Stomach (tissue), 9 donors: ENCODE results near the gene BBS1. TPM values are rescaled to one million over a fixed set of nuclear protein-coding genes. Genes with fewer than 3 reads are reported as not detected.

Experiments
- DNase-seq, 2 donors: peaks; one replicate each; pipeline versions ENCODE4 v3.0.0 to v3.0.0-alpha.2; 2013 to 2019
- H3K27ac ChIP-seq, 5 donors: fragments of 200-600 bp in 4 of 5; sonication (generic) in 4 of 5; one replicate each; pipeline ENCODE4 v1.5.1; 2013 to 2019; ENCODE audit warnings: mild to moderate bottlenecking in 1 of 5, moderate library complexity in 1 of 5
- H3K27me3 ChIP-seq, 3 donors: fragments of 200-600 bp; sonication (generic); one replicate each; pipeline ENCODE4 v1.5.1; 2017 to 2019; ENCODE audit warnings: mixed run types in 1 of 3
- H3K36me3 ChIP-seq, 4 donors: fragments of 200-600 bp; sonication (generic); 1 replicate in 3 of 4; 2 replicates in 1 of 4; pipeline ENCODE4 v1.5.1; 2016 to 2019
- H3K4me1 ChIP-seq, 4 donors: fragments of 200-600 bp; sonication (generic); one replicate each; pipeline ENCODE4 v1.5.1; 2016 to 2019
- H3K4me3 ChIP-seq, 4 donors: fragments of 200-600 bp; sonication (generic) in 3 of 4; one replicate each; pipeline ENCODE4 v1.5.1; 2016 to 2019; ENCODE audit warnings: mild to moderate bottlenecking in 1 of 4
- H3K9me3 ChIP-seq, 4 donors: fragments of 200-600 bp; sonication (generic); one replicate each; pipeline ENCODE4 v1.5.1; 2016 to 2019
- CTCF ChIP-seq, 7 experiments: fragments of 450-650 bp in 4 of 7; fragments of 200-600 bp in 3 of 7; sonication (generic) in 3 of 7; IDR thresholded peaks; one replicate each; pipeline ENCODE4 v1.5.1; 2016 to 2019; ENCODE audit warnings: antibody characterized with exemption in 7 of 7, control low read depth in 2 of 7, mild to moderate bottlenecking in 1 of 7
- EP300 ChIP-seq: sonication (generic); formaldehyde crosslinking; IDR thresholded peaks from one replicate; pipeline ENCODE4 v1.6.1; 2017; ENCODE audit warnings: antibody characterized with exemption
- POLR2A ChIP-seq, 4 donors: fragments of 450-650 bp; IDR thresholded peaks; one replicate each; pipeline ENCODE4 v1.6.1; 2016; ENCODE audit warnings: antibody characterized with exemption in 4 of 4, control low read depth in 2 of 4, mild to moderate bottlenecking in 1 of 4, moderate library complexity in 1 of 4
- POLR2AphosphoS5 ChIP-seq, 3 donors: sonication (generic); formaldehyde crosslinking; IDR thresholded peaks; one replicate each; pipeline ENCODE4 v1.6.1; 2016; ENCODE audit warnings: antibody characterized with exemption in 3 of 3
- WGBS, 5 donors: extraction: QIAGEN DNeasy Blood & Tissue Kit in 3 of 5; methylation state at CpG; one replicate each; pipeline versions ENCODE4 v1.1.5 to v1.1.7; 2013 to 2018; 5-methylcytosine and 5-hydroxymethylcytosine counted together
- intact Hi-C: fragments of 100-400 bp; cut with DNase I; formaldehyde crosslinking; loops from one replicate; pipeline ENCODE4 v1.15.1; 2023; ENCODE audit warnings: low total_unique reads
- polyA plus RNA-seq, 3 donors: library from polyadenylated mRNA; stranded (reverse); fragments of 200-250 nt; gene quantifications; one replicate each; pipeline ENCODE4 v1.2.3, GENCODE V29; 2013
- total RNA-seq, 5 donors: library from RNA; depleted of rRNA; stranded (reverse); fragments of >200 nt; gene quantifications; one replicate each; pipeline versions ENCODE4 v1.1.0 to v1.2.3, GENCODE V29; 2014 to 2016
- donor health status: healthy with polysubstance abuse.
- donor health status: Bipolar disorder and iron deficiency.
- donor health status: healthy.

Gene BBS1
- total and polyA plus RNA-seq, 8 donors, result 12.3 to 138 (median 24.6) TPM

- peak in 1 of 2 donors; percentile 12 for DNase-seq
- H3K4me3 ChIP-seq, result no peak overlapping the region
- H3K36me3 ChIP-seq, result peaks cover 0 to 40% (median 22%) of the 10 kb centered on the region in 4 donors
- no peak for TF ChIP-seq EP300
- no peak for TF ChIP-seq CTCF (IDR thresholded peaks at IDR 0.05)
- 68 to 78% (median 77%) methylated on average over 13 to 14 of the region's 14 CpGs for WGBS, 5 donors
- H3K9me3 ChIP-seq, result no peaks in the 10 kb centered on the region
- intact Hi-C loops, result no loop called here
- peaks cover 0 to 22% (median 18%) of the 10 kb centered on the region in 3 donors for H3K27me3 ChIP-seq
- peaks cover 9 to 12% (median 11%) of the 10 kb centered on the region in 4 donors for H3K4me1 ChIP-seq
- H3K27ac ChIP-seq, result no peak overlapping the region
These were observed 50.9 kb downstream of the BBS1 start for GRCh38 chr11:66561178-66561974.

DNA sequence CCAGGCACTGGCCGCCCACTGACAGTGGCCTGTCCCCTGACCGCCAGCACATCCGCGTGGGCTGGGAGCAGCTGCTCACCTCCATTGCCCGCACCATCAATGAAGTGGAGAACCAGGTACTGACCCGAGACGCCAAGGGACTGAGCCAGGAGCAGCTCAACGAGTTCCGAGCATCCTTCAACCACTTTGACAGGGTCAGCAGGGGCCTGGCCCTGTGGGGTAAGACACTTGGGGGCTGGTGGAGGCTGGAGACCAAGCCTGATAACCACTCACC is 51.5 kb downstream of the BBS1 start:
- intact Hi-C loops, result no loop called here

GRCh38 chr11:66562275-66562674 is 51.8 kb downstream of the BBS1 start:
- intact Hi-C loops, result no loop called here
- Histone ChIP-seq H3K27me3 (peaks cover 0 to 19% (median 15%) of the 10 kb centered on the region in 3 donors), H3K4me1 (peaks cover 9 to 14% (median 14%) of the 10 kb centered on the region in 4 donors), H3K36me3 (peaks cover 0 to 47% (median 22%) of the 10 kb centered on the region in 4 donors), H3K4me3 (no peak overlapping the region), H3K9me3 (no peaks in the 10 kb centered on the region), H3K27ac (no peak overlapping the region)
- TF ChIP-seq CTCF (IDR thresholded peaks at IDR 0.05), result no peak
- TF ChIP-seq EP300, result no peak
- TF ChIP-seq POLR2A (IDR thresholded peaks at IDR 0.05), result no peak
- no peak for TF ChIP-seq POLR2AphosphoS5 (IDR thresholded peaks at IDR 0.05)
- no peak for DNase-seq
- WGBS, 5 donors, result 56 to 85% (median 70%) methylated on average over 2 of the region's 2 CpGs

More for the DNA sequence above, 51.5 kb downstream of the BBS1 start:
- 82 to 90% (median 87%) methylated on average over 8 to 9 of the region's 9 CpGs for WGBS, 5 donors
- DNase-seq, result no peak
- TF ChIP-seq CTCF (IDR thresholded peaks at IDR 0.05) (no peak), POLR2A (IDR thresholded peaks at IDR 0.05) (no peak), POLR2AphosphoS5 (IDR thresholded peaks at IDR 0.05) (no peak), EP300 (no peak)
- peaks cover 0 to 22% (median 18%) of the 10 kb centered on the region in 3 donors for H3K27me3 ChIP-seq
- H3K4me1 ChIP-seq, result peaks cover 9 to 12% (median 11%) of the 10 kb centered on the region in 4 donors
- no peak overlapping the region for H3K27ac ChIP-seq
- no peaks in the 10 kb centered on the region for H3K9me3 ChIP-seq
- no peak overlapping the region for H3K4me3 ChIP-seq
- peaks cover 0 to 46% (median 22%) of the 10 kb centered on the region in 4 donors for H3K36me3 ChIP-seq

GRCh38 chr11:66562907-66563583 is 52.6 kb downstream of the BBS1 start:
- Histone ChIP-seq H3K27ac (no peak overlapping the region), H3K9me3 (no peaks in the 10 kb centered on the region), H3K4me1 (peaks cover 15 to 22% (median 21%) of the 10 kb centered on the region in 4 donors), H3K27me3 (peaks cover 0 to 14% (median 9%) of the 10 kb centered on the region in 3 donors), H3K4me3 (no peak overlapping the region), H3K36me3 (peaks cover 0 to 47% (median 22%) of the 10 kb centered on the region in 4 donors)
- intact Hi-C loops, result no loop called here
- peak in 1 of 2 donors; percentile 1 for DNase-seq
- no peak for TF ChIP-seq CTCF (IDR thresholded peaks at IDR 0.05)
- WGBS, 5 donors, result 86 to 94% (median 91%) methylated on average over 11 to 20 of the region's 20 CpGs
